HCT116 (cell line): ENCODE data around the gene COL9A2.

Experiments
- CEBPB ChIP-seq: IDR thresholded peaks from 2 replicates; pipeline ENCODE4 v1.6.1; 2012; ENCODE audit warnings: low read depth
- CTCF ChIP-seq, 3 experiments: fragments of 200-600 bp in 1 of 3; sonication (generic) in 1 of 3; IDR thresholded peaks in 2 of 3; conservative IDR thresholded peaks in 1 of 3; 2 replicates each; pipeline ENCODE4 v1.5.1; 2012 to 2017; ENCODE audit warnings: low read depth in 2 of 3, low read length in 2 of 3, antibody characterized with exemption in 1 of 3, borderline replicate concordance in 1 of 3, control low read depth in 1 of 3, mild to moderate bottlenecking in 1 of 3, mixed read lengths in 1 of 3, mixed run types in 1 of 3, moderate library complexity in 1 of 3; ENCODE audit not compliant: insufficient read depth in 1 of 3
- MAX ChIP-seq: IDR thresholded peaks from 2 replicates; pipeline ENCODE4 v1.6.1; 2012
- POLR2A ChIP-seq: IDR thresholded peaks from 2 replicates; pipeline ENCODE4 v1.7.0; 2011; ENCODE audit warnings: borderline replicate concordance; ENCODE audit not compliant: insufficient read depth, insufficient read length; ENCODE audit errors: extremely low read depth
- ZBTB33 ChIP-seq: IDR thresholded peaks from 2 replicates; pipeline ENCODE4 v1.6.1; 2011; ENCODE audit warnings: mild to moderate bottlenecking, low read length, moderate library complexity; ENCODE audit not compliant: insufficient replicate concordance; ENCODE audit errors: extremely low read depth
- ZNF274 ChIP-seq: fragments of 200-500 bp; sonication (Bioruptor generic); IDR thresholded peaks from 2 replicates; pipeline ENCODE4 v1.6.1; 2014; ENCODE audit warnings: mild to moderate bottlenecking, low read depth, low read length, inconsistent platforms

DNA sequence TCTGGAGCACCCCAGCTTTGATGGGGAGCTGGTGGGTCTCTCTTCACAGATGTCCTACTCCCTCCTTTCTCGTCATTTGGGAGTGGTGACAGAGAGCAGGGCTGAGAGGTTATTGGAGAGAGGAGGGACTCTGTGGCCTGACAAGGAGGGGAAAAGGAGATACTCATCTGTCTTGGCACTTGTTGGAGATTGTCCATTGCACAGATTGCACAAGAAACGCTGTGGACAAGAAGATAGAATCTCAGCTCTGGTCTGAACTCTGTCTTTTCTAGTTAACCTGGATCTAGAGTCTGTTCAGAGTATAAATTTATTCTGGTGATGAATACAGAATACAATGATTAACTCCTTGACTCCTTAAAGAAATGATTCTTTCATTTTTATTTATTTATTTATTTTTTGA is 34.0 kb upstream of the COL9A2 start:
- TF ChIP-seq CEBPB (no peak), CTCF (IDR thresholded peaks at IDR 0.05 in 2 of 3, conservative IDR thresholded peaks at IDR 0.05 in 1 of 3; ENCODE audit: borderline replicate concordance in 1 of 3, insufficient read depth in 1 of 3, low read depth in 2 of 3, low read length in 2 of 3) (no peak), ZBTB33 (no peak), MAX (no peak), POLR2A (no peak), ZNF274 (no peak)
